Spleen (tissue), 11 donors: ENCODE measurements around the gene PERCC1. TPM values are rescaled to one million over a fixed set of nuclear protein-coding genes. Genes with fewer than 3 reads are reported as not detected.

Experiments
- DNase-seq: peaks from one replicate; pipeline ENCODE4 v3.0.0-alpha.2; 2020
- H3K27ac ChIP-seq, 8 donors: fragments of 200-600 bp; sonication (generic) in 7 of 8; 1 replicate in 4 of 8; 2 replicates in 4 of 8; pipeline versions ENCODE4 v1.5.0 to v1.8.0; 2016 to 2021; ENCODE audit warnings: inconsistent platforms in 4 of 8, mild to moderate bottlenecking in 4 of 8, moderate library complexity in 1 of 8
- H3K27me3 ChIP-seq, 7 donors: fragments of 200-600 bp; sonication (generic) in 6 of 7; replicated peaks in 1 of 7; 1 replicate in 4 of 7; 2 replicates in 3 of 7; pipeline versions ENCODE4 v1.5.0 to v1.8.0; 2016 to 2021; ENCODE audit warnings: inconsistent platforms in 3 of 7, mild to moderate bottlenecking in 1 of 7
- H3K36me3 ChIP-seq, 6 donors: fragments of 200-600 bp; sonication (generic) in 5 of 6; 1 replicate in 4 of 6; 2 replicates in 2 of 6; pipeline versions ENCODE4 v1.5.0 to v1.8.0; 2016 to 2021; ENCODE audit warnings: inconsistent platforms in 2 of 6
- H3K4me1 ChIP-seq, 6 donors: fragments of 200-600 bp; sonication (generic) in 5 of 6; 1 replicate in 3 of 6; 2 replicates in 3 of 6; pipeline versions ENCODE4 v1.5.0 to v1.8.0; 2016 to 2021; ENCODE audit warnings: inconsistent platforms in 3 of 6
- H3K4me3 ChIP-seq, 8 donors: fragments of 200-600 bp; sonication (generic) in 7 of 8; 1 replicate in 4 of 8; 2 replicates in 4 of 8; pipeline versions ENCODE4 v1.5.0 to v1.8.0; 2016 to 2021; ENCODE audit warnings: inconsistent platforms in 4 of 8, mild to moderate bottlenecking in 4 of 8, moderate library complexity in 2 of 8
- H3K9me3 ChIP-seq, 8 donors: fragments of 200-600 bp; sonication (generic) in 7 of 8; 1 replicate in 4 of 8; 2 replicates in 4 of 8; pipeline versions ENCODE4 v1.5.0 to v1.8.0; 2016 to 2021; ENCODE audit warnings: inconsistent platforms in 4 of 8
- POLR2A ChIP-seq, 3 donors: fragments of 450-650 bp; IDR thresholded peaks; one replicate each; pipeline ENCODE4 v1.5.1; 2017; ENCODE audit warnings: antibody characterized with exemption in 3 of 3, mild to moderate bottlenecking in 1 of 3
- POLR2AphosphoS5 ChIP-seq, 3 donors: sonication (generic); formaldehyde crosslinking; IDR thresholded peaks; one replicate each; pipeline ENCODE4 v1.5.1; 2017; ENCODE audit warnings: antibody characterized with exemption in 3 of 3
- WGBS, 5 donors: extraction: QIAGEN DNeasy Blood & Tissue Kit in 3 of 5; methylation state at CpG; one replicate each; pipeline versions ENCODE4 v1.1.5 to v1.1.7; 2013 to 2018; 5-methylcytosine and 5-hydroxymethylcytosine counted together
- intact Hi-C: fragments of 100-400 bp; cut with DNase I; formaldehyde crosslinking; loops from one replicate; pipeline ENCODE4 v1.15.0; 2023; ENCODE audit warnings: low total_unique reads
- polyA plus RNA-seq, 3 donors: library from polyadenylated mRNA; stranded (reverse); fragments of 200-250 nt; gene quantifications; one replicate each; pipeline ENCODE4 v1.2.1, GENCODE V29; 2013
- total RNA-seq, 7 donors: library from RNA; depleted of rRNA in 3 of 7; stranded (reverse); fragments of >200 nt in 3 of 7; fragmentation: NEBNext Ultra II Directional in 4 of 7; extraction: Animal tissue kit (Norgen Biotek cat#: 25700) in 4 of 7; gene quantifications; one replicate each; pipeline versions ENCODE4 v1.1.0 to v1.2.1, GENCODE V29; 2016 to 2021
- TF ChIP-seq, protein P1 (sequence below), 11 experiments: fragments of 200-600 bp in 7 of 11; fragments of 450-650 bp in 4 of 11; sonication (generic) in 4 of 11; IDR thresholded peaks in 8 of 11; conservative IDR thresholded peaks in 3 of 11; 1 replicate in 7 of 11; 2 replicates in 4 of 11; pipeline versions ENCODE4 v1.4.0 to v1.8.0; 2016 to 2021; ENCODE audit warnings: antibody characterized with exemption in 11 of 11, inconsistent platforms in 4 of 11, mild to moderate bottlenecking in 1 of 11
- donor health status: healthy with polysubstance abuse.
- donor health status: DM: no; HTN: no; CAD: no; lungs with moderate emphysema.
- donor health status: DM: no; HTN: no; CAD: no.
- donor health status: Bipolar disorder and iron deficiency.
- donor health status: healthy.
- donor health status: DM: no; HTN: no; CAD: no.
- donor health status: DM: yes; HTN: yes; CAD: no.

The PERCC1 gene
- total and polyA plus RNA-seq, 10 donors: 0.11 to 1.3 (median 0.73) TPM; not detected in 7

DNA sequence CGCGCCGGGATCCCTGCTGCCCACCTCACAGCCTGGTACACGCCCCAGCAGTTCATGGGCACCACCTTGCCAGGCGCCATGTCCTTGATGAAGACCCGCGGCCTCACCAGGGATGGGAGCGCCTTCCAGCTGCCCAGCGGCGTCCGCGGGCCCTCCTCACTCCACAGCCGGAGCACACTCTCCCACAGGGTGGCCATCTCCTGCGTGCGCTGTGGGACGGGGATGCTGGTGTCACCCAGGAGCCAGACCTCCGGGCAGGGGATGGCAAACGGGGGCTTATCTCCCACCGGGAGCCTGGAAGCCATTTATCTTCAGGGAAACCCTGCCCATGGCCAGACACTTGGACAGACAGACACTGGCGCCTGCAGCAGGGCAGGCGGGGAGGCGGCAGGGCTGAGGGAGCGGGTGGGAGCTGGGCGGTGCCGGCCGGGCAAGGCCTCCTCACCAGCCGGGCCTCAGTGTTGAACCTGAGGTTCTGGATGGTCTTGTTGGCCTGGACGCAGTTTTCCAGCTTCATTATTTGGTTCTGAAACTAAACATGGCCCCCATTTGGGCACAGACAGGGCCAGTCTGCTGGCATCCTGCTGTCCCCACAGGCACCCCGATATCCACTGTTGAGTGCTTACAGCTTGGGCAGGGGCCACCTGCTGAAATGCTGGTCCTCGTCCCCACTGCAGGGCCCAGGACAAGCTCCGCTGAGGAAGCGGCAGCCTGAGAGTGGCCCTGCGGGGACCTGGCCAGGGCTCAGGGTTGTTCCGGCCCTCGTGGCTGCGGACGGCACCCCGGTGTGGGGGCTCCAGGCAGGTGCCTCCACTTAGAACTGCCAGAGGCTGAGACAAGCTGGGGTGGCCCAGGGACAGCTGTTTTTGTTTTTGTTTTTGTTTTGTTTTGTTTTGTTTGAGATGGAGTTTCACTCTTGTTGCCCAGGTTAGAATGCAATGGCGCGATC is 4.0 kb downstream of the PERCC1 start:
- peaks cover 0 to 57% (median 6%) of the 10 kb centered on the region in 6 donors for H3K36me3 ChIP-seq
- H3K9me3 ChIP-seq: no peaks in the 10 kb centered on the region
- TF ChIP-seq, protein P1, sequence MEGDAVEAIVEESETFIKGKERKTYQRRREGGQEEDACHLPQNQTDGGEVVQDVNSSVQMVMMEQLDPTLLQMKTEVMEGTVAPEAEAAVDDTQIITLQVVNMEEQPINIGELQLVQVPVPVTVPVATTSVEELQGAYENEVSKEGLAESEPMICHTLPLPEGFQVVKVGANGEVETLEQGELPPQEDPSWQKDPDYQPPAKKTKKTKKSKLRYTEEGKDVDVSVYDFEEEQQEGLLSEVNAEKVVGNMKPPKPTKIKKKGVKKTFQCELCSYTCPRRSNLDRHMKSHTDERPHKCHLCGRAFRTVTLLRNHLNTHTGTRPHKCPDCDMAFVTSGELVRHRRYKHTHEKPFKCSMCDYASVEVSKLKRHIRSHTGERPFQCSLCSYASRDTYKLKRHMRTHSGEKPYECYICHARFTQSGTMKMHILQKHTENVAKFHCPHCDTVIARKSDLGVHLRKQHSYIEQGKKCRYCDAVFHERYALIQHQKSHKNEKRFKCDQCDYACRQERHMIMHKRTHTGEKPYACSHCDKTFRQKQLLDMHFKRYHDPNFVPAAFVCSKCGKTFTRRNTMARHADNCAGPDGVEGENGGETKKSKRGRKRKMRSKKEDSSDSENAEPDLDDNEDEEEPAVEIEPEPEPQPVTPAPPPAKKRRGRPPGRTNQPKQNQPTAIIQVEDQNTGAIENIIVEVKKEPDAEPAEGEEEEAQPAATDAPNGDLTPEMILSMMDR (IDR thresholded peaks at IDR 0.05 in 8 of 11, conservative IDR thresholded peaks at IDR 0.05 in 3 of 11): no peak
- TF ChIP-seq POLR2AphosphoS5 (IDR thresholded peaks at IDR 0.05): no peak
- no peak for TF ChIP-seq POLR2A (IDR thresholded peaks at IDR 0.05)
- no peak overlapping the region for H3K4me3 ChIP-seq
- intact Hi-C loops: no loop called here
- H3K27ac ChIP-seq: no peak overlapping the region
- peaks cover 0 to 37% (median 0%) of the 10 kb centered on the region in 7 donors for H3K27me3 ChIP-seq
- peaks cover 0 to 37% (median 2%) of the 10 kb centered on the region in 6 donors for H3K4me1 ChIP-seq
- WGBS, 5 donors: 93 to 98% (median 94%) methylated on average over 15 to 40 of the region's 40 CpGs
- no peak for DNase-seq

DNA sequence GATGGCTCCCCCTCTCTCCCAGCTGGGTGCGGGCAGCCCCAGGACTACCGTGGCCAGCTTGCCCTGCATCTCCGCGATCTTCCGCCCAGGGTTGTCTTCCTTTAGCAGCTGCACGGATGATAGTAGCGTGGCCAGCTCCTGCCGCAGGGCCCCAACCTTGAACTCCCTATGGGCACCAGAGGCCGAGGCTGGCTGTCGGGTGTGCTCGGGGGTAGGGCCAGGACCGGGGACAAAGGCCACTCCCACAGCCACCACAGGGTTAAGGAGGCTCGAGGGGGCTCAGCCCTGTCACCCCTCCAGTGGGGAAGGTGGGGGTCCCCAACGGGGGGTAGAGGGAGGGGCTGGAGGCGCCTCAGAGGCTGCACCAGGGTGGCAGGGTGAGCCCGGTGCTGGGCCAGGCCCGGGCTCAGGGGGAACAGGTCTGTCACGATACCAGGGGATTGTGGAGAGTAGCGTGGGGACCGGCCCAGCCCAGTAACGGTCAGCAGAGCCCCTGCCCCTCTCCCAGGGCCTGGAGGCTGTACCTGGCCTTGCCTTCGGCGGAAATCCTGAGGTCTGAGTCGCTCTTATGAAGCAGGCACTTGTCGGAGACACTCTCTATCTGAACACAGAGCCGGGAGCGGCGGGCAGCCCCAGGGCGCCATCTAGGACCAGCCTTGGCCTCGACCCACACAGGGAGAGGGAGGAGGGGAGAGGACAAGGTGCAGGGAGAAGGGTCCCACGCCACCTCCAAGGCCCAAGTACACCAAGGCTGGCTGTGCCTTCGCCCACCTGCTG is 5.2 kb downstream of the PERCC1 start:
- Histone ChIP-seq H3K27ac (no peak overlapping the region), H3K36me3 (peaks cover 0 to 57% (median 6%) of the 10 kb centered on the region in 6 donors), H3K4me3 (no peak overlapping the region), H3K27me3 (peaks cover 0 to 26% (median 0%) of the 10 kb centered on the region in 7 donors), H3K4me1 (peaks cover 0 to 28% (median 2%) of the 10 kb centered on the region in 6 donors), H3K9me3 (no peaks in the 10 kb centered on the region)
- TF ChIP-seq POLR2AphosphoS5 (IDR thresholded peaks at IDR 0.05) (no peak), POLR2A (IDR thresholded peaks at IDR 0.05) (no peak)
- TF ChIP-seq, protein P1 (IDR thresholded peaks at IDR 0.05 in 8 of 11, conservative IDR thresholded peaks at IDR 0.05 in 3 of 11): no peak
- DNase-seq: no peak
- intact Hi-C loops: no loop called here
- WGBS, 5 donors: 85 to 90% (median 86%) methylated on average over 23 to 32 of the region's 32 CpGs

DNA sequence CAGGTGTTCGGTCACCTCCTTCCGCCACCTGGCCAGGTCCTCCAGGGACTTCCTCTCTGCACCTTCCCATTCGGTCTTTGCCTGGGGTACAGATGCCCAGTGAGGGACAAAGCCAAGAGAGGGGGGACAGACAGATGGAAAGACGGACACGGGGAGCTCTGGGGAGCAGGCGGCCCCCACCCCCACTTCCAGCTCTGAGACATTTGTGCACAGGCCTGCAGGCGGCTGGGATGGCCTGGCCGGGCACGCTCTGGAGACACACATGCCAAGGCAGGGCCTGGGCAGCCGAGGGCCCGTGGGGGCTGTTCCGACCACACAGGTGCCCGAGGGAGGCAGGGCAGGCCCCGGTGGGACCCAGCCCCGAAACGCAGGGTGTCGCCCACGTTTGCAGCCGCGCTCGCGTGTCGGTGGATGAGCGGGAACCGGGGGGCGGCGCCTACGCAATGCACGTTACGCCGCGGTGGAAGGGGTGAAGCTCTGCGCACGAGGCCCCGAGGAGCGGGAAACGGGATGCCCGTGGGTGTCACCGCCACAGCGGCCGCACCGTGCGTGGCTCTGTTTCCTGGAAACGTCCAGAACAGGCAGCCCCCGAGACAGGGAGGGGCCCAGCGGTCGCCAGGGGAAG is 6.0 kb downstream of the PERCC1 start:
- Histone ChIP-seq H3K4me1 (peaks cover 0 to 21% (median 2%) of the 10 kb centered on the region in 6 donors), H3K36me3 (peaks cover 0 to 57% (median 6%) of the 10 kb centered on the region in 6 donors), H3K9me3 (no peaks in the 10 kb centered on the region), H3K27me3 (peaks cover 0 to 21% (median 0%) of the 10 kb centered on the region in 7 donors), H3K4me3 (no peak overlapping the region), H3K27ac (no peak overlapping the region)
- intact Hi-C loops: no loop called here
- WGBS, 5 donors: 85 to 91% (median 88%) methylated on average over 44 to 47 of the region's 47 CpGs
- no peak for DNase-seq
- no peak for TF ChIP-seq POLR2A (IDR thresholded peaks at IDR 0.05)
- TF ChIP-seq, protein P1 (IDR thresholded peaks at IDR 0.05 in 8 of 11, conservative IDR thresholded peaks at IDR 0.05 in 3 of 11): no peak
- TF ChIP-seq POLR2AphosphoS5 (IDR thresholded peaks at IDR 0.05): no peak
